A549 (cell line): ENCODE data around the gene RAB3C. TPM values are rescaled to one million over a fixed set of nuclear protein-coding genes. Genes with fewer than 3 reads are reported as not detected.

ENCODE experiments used
- ATAC-seq, 2 experiments: fragments of 200-7000 bp in 1 of 2; fragments of >200 bp in 1 of 2; cut with Nextera tagmentation in 1 of 2; cut with Tn5 transposase in 1 of 2; 3 replicates each; pipeline versions ENCODE4 v1.8.0 to v1.9.1; 2018 to 2020; ENCODE audit warnings: mild to moderate bottlenecking in 1 of 2, moderate library complexity in 1 of 2
- CTCF ChIA-PET: fragments of 300-600 bp; sonication (Branson Sonifier 250); formaldehyde crosslinking; extraction: SDS; loops from one replicate; lab custom pipeline; 2021; ENCODE audit warnings: antibody characterized with exemption, inconsistent platforms; lab: Yijun Ruan, JAX
- POLR2A ChIA-PET: fragments of 350-600 bp; formaldehyde crosslinking; extraction: SDS; loops from one replicate; lab custom pipeline; 2021; ENCODE audit warnings: antibody characterized with exemption, inconsistent platforms; lab: Yijun Ruan, JAX
- DNase-seq, 2 experiments: peaks; one replicate each; pipeline versions ENCODE4 v3.0.0 to v3.0.0-alpha.2; 2011 to 2016; ENCODE audit warnings: low read depth in 1 of 2, low spot score in 1 of 2
- FAIRE-seq: peaks from 2 replicates; lab custom pipeline; 2011; peaks lifted over from hg19 to GRCh38; lab: Jason Lieb, UNC
- H3K27ac ChIP-seq, 2 experiments: fragments of >200 bp; sonication (Bioruptor Twin); formaldehyde crosslinking; 3 replicates each; pipeline ENCODE4 v1.5.1; 2016 to 2017
- H3K4me1 ChIP-seq: fragments of >200 bp; sonication (Bioruptor Twin); formaldehyde crosslinking; 3 replicates; pipeline ENCODE4 v1.6.1; 2016
- H3K4me2 ChIP-seq: fragments of >200 bp; sonication (Bioruptor Twin); formaldehyde crosslinking; 3 replicates; pipeline ENCODE4 v1.6.1; 2016
- H3K4me3 ChIP-seq: fragments of >200 bp; sonication (Bioruptor Twin); formaldehyde crosslinking; 3 replicates; pipeline ENCODE4 v1.5.1; 2016
- H3K9me3 ChIP-seq: fragments of >200 bp; sonication (Bioruptor Twin); formaldehyde crosslinking; 3 replicates; pipeline ENCODE4 v1.6.1; 2016
- CEBPB ChIP-seq, 2 experiments: fragments of >200 bp in 1 of 2; sonication (Bioruptor Twin) in 1 of 2; formaldehyde crosslinking in 1 of 2; IDR thresholded peaks; 2 replicates each; pipeline ENCODE4 v1.6.1; 2012 to 2016
- EP300 ChIP-seq, 2 experiments: fragments of >200 bp; sonication (Bioruptor Twin); formaldehyde crosslinking; IDR thresholded peaks; 2 replicates in 1 of 2; 3 replicates in 1 of 2; pipeline ENCODE4 v1.6.1; 2016 to 2017
- ESRRA ChIP-seq: fragments of 150-350 bp; IDR thresholded peaks from 2 replicates; pipeline ENCODE4 v1.6.1; 2014; ENCODE audit warnings: mild to moderate bottlenecking, low read length, borderline replicate concordance
- FOSB ChIP-seq: fragments of 250-450 bp; sonication (Bioruptor Pico); IDR thresholded peaks from 2 replicates; pipeline ENCODE4 v1.5.0; 2020; ENCODE audit warnings: mild to moderate bottlenecking, moderate library complexity
- FOSL2 ChIP-seq, 2 experiments: fragments of 450-650 bp in 1 of 2; fragments of >200 bp in 1 of 2; sonication (Bioruptor Twin) in 1 of 2; formaldehyde crosslinking; IDR thresholded peaks; 2 replicates each; pipeline versions ENCODE4 v1.5.0 to v1.6.1; 2016 to 2020; ENCODE audit warnings: mild to moderate bottlenecking in 1 of 2, moderate library complexity in 1 of 2
- FOXS1 ChIP-seq: fragments of 250-450 bp; sonication (Bioruptor Pico); IDR thresholded peaks from 2 replicates; pipeline ENCODE4 v1.5.0; 2020; ENCODE audit warnings: mild to moderate bottlenecking, moderate library complexity
- HDAC2 ChIP-seq: fragments of 200-600 bp; sonication (generic); IDR thresholded peaks from 2 replicates; pipeline ENCODE4 v1.6.1; 2016
- HEYL ChIP-seq: fragments of 250-450 bp; sonication (Bioruptor Pico); IDR thresholded peaks from 2 replicates; pipeline ENCODE4 v1.8.0; 2021; ENCODE audit warnings: mild to moderate bottlenecking, moderate library complexity
- HOXA7 ChIP-seq: fragments of 250-450 bp; sonication (Bioruptor Pico); IDR thresholded peaks from 2 replicates; pipeline ENCODE4 v1.5.0; 2020; ENCODE audit warnings: mild to moderate bottlenecking, moderate library complexity
- JUN ChIP-seq, 2 experiments: fragments of >200 bp; sonication (Bioruptor Twin); formaldehyde crosslinking; IDR thresholded peaks; 2 replicates in 1 of 2; 3 replicates in 1 of 2; pipeline ENCODE4 v1.6.1; 2016 to 2017
- JUNB ChIP-seq: fragments of >200 bp; sonication (Bioruptor Twin); formaldehyde crosslinking; IDR thresholded peaks from 2 replicates; pipeline ENCODE4 v1.6.1; 2016
- KDM1A ChIP-seq: fragments of 200-600 bp; sonication (generic); IDR thresholded peaks from 2 replicates; pipeline ENCODE4 v1.6.1; 2016; ENCODE audit warnings: low read depth, mild to moderate bottlenecking
- KDM5A ChIP-seq: fragments of 200-600 bp; sonication (generic); IDR thresholded peaks from 2 replicates; pipeline ENCODE4 v1.6.1; 2016; ENCODE audit warnings: antibody characterized with exemption, mild to moderate bottlenecking
- MAZ ChIP-seq: fragments of 150-350 bp; IDR thresholded peaks from 2 replicates; pipeline ENCODE4 v1.6.1; 2014; ENCODE audit warnings: antibody characterized with exemption, low read depth, low read length, borderline replicate concordance
- NFE2L2 ChIP-seq: fragments of 150-350 bp; conservative IDR thresholded peaks from 2 replicates; pipeline ENCODE4 v1.6.1; 2014; ENCODE audit warnings: low read length
- NR3C1 ChIP-seq: fragments of >200 bp; sonication (Bioruptor Twin); formaldehyde crosslinking; IDR thresholded peaks from 3 replicates; pipeline ENCODE4 v1.6.1; 2017
- PHF8 ChIP-seq: fragments of 200-600 bp; sonication (generic); IDR thresholded peaks from 2 replicates; pipeline ENCODE4 v1.6.1; 2016; ENCODE audit warnings: low read depth, mild to moderate bottlenecking, antibody characterized with exemption, moderate library complexity, borderline replicate concordance
- POLR2A ChIP-seq: IDR thresholded peaks from 2 replicates; pipeline ENCODE4 v1.6.1; 2012; ENCODE audit warnings: mild to moderate bottlenecking, low read length
- RFX5 ChIP-seq: fragments of 450-650 bp; IDR thresholded peaks from 2 replicates; pipeline ENCODE4 v1.7.1; 2014; ENCODE audit warnings: antibody characterized with exemption, mild to moderate bottlenecking, moderate library complexity
- TFCP2L1 ChIP-seq: fragments of 250-450 bp; sonication (Bioruptor Pico); IDR thresholded peaks from 2 replicates; pipeline ENCODE4 v1.5.0; 2021; ENCODE audit warnings: mild to moderate bottlenecking
- ZFP36 ChIP-seq: fragments of 450-650 bp; IDR thresholded peaks from 2 replicates; pipeline ENCODE4 v1.6.1; 2014; ENCODE audit warnings: borderline replicate concordance; ENCODE audit not compliant: partially characterized antibody
- ZNF302 ChIP-seq: fragments of 250-450 bp; sonication (Bioruptor Pico); IDR thresholded peaks from 2 replicates; pipeline ENCODE4 v1.9.0; 2021; ENCODE audit warnings: inconsistent platforms, mild to moderate bottlenecking, moderate library complexity
- ZSCAN20 ChIP-seq: fragments of 250-450 bp; sonication (Bioruptor Pico); IDR thresholded peaks from 2 replicates; pipeline ENCODE4 v1.8.0; 2022; ENCODE audit warnings: mild to moderate bottlenecking, moderate library complexity
- WGBS: methylation state at CpG from one replicate; pipeline ENCODE4 v1.1.6; 2017; ENCODE audit errors: missing lambda C conversion rate; 5-methylcytosine and 5-hydroxymethylcytosine counted together
- polyA plus RNA-seq, 4 experiments: library from polyadenylated mRNA; depleted of rRNA in 3 of 4; stranded (reverse); fragments of >200 nt; fragmentation: RNase III in 1 of 4; extraction: RNeasy Plus Mini Kit Qiagen cat#74134 plus additional on column Dnase treatment in 1 of 4; gene quantifications; 2 replicates in 3 of 4; 3 replicates in 1 of 4; pipeline ENCODE4 v1.2.3, GENCODE V29; 2011 to 2017
- TF ChIP-seq, protein P1 (sequence below): fragments of >200 bp; sonication (Bioruptor Twin); formaldehyde crosslinking; IDR thresholded peaks from 3 replicates; pipeline ENCODE4 v1.6.1; 2016
- TF ChIP-seq, protein P2 (sequence below): fragments of 200-600 bp; sonication (generic); IDR thresholded peaks from 2 replicates; pipeline ENCODE4 v1.6.1; 2016; ENCODE audit warnings: antibody characterized with exemption, mild to moderate bottlenecking, moderate library complexity
- TF ChIP-seq, protein P3 (sequence below): IDR thresholded peaks from 2 replicates; pipeline ENCODE4 v1.6.1; 2012

Gene RAB3C
- polyA plus RNA-seq, 2 of the 4 experiments (the other 2 are of a cell fraction), result not detected

DNA sequence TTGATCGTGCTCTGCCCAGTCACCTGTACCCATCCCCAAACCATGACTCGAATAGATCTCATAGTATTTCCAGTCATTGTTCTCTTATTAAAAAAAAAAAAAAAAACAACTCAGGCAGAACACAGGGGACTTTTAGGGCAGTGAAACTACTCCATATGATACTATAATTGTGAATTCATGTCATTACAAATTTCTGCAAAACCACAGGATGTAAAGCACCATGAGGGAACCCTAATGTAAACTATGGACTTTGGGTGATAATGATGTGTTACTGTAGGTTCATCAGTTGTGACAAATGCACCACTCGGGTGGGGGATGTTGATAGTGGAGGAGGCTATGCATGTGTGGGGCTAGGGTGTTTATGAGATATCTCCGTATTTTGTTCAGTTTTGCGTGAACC lies 133.8 kb downstream of the RAB3C start:
- FAIRE-seq, result no peak

DNA sequence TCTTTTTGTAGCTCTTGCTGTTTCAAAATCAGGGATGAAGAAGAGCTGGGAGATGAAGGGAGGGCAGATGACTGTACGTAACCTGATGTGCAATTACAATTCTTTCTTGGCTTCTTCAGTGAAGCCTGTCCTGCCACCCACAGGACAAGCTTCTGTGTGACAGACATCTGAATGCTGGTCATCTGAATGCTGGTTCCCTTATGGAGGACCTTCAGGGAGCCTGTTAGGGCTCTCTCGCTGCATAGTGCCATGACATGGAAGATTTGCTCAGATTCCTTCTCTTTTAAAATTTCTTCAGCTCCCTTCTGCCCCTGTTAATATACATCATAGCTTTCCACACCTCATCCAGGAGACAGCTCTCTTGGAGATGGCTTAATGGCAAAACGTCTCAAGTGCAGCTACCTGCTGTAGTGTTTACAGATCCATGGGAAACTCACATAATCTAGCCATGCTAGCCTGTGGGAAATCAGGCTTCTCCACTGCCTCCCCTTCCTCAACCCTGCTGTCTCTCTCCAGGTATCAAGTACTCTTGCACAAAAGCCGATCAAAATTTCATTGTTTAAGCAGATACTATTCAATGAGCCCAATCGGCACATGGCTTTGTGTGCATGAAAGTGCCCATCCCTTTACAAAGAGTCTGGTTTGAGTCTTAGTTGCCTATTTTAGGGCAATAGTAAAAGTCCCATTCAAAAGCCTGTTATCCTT lies 134.6 kb downstream of the RAB3C start:
- FAIRE-seq (no peak), DNase-seq (peak in 1 of 2 experiments; percentile 4), ATAC-seq (0 out of 6 replicates have a peak, but pooled peaks of 1 of the 2 experiments have one; percentile 19)
- no peak for TF ChIP-seq HDAC2
- TF ChIP-seq KDM5A, result no peak
- TF ChIP-seq CEBPB (IDR thresholded peaks at IDR 0.05), result no peak
- no peak for TF ChIP-seq NFE2L2
- TF ChIP-seq, protein P1, sequence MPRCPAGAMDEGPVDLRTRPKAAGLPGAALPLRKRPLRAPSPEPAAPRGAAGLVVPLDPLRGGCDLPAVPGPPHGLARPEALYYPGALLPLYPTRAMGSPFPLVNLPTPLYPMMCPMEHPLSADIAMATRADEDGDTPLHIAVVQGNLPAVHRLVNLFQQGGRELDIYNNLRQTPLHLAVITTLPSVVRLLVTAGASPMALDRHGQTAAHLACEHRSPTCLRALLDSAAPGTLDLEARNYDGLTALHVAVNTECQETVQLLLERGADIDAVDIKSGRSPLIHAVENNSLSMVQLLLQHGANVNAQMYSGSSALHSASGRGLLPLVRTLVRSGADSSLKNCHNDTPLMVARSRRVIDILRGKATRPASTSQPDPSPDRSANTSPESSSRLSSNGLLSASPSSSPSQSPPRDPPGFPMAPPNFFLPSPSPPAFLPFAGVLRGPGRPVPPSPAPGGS, result no peak
- no peak for TF ChIP-seq ZNF302 (CRISPR knock-in tag)
- WGBS, result 37% methylated on average over 5 of the region's 5 CpGs
- Histone ChIP-seq H3K4me1 (no peaks in the 10 kb centered on the region), H3K4me2 (no peak overlapping the region), H3K9me3 (peaks cover 20% of the 10 kb centered on the region), H3K4me3 (no peak overlapping the region), H3K27ac (no peak overlapping the region)
- CTCF ChIA-PET, result interaction anchor here (1.1 kb wide), 1 partner anchor 14 kb away, joined by 3 read pairs; no protein-coding TSS in a partner anchor
- POLR2A ChIA-PET, result no interaction called here

More for the DNA sequence above, 133.8 kb downstream of the RAB3C start:
- Histone ChIP-seq H3K4me3 (no peak overlapping the region), H3K4me1 (no peaks in the 10 kb centered on the region), H3K27ac (no peak overlapping the region), H3K9me3 (peaks cover 20% of the 10 kb centered on the region), H3K4me2 (no peak overlapping the region)
- ATAC-seq (no peak), DNase-seq (no peak)
- WGBS, result 52% methylated on average over 5 of the region's 5 CpGs
- no peak for TF ChIP-seq ESRRA
- TF ChIP-seq FOXS1 (CRISPR knock-in tag), result no peak
- TF ChIP-seq TFCP2L1 (CRISPR knock-in tag), result no peak
- no peak for TF ChIP-seq JUNB
- no peak for TF ChIP-seq ZSCAN20 (CRISPR knock-in tag)
- TF ChIP-seq, protein P2, sequence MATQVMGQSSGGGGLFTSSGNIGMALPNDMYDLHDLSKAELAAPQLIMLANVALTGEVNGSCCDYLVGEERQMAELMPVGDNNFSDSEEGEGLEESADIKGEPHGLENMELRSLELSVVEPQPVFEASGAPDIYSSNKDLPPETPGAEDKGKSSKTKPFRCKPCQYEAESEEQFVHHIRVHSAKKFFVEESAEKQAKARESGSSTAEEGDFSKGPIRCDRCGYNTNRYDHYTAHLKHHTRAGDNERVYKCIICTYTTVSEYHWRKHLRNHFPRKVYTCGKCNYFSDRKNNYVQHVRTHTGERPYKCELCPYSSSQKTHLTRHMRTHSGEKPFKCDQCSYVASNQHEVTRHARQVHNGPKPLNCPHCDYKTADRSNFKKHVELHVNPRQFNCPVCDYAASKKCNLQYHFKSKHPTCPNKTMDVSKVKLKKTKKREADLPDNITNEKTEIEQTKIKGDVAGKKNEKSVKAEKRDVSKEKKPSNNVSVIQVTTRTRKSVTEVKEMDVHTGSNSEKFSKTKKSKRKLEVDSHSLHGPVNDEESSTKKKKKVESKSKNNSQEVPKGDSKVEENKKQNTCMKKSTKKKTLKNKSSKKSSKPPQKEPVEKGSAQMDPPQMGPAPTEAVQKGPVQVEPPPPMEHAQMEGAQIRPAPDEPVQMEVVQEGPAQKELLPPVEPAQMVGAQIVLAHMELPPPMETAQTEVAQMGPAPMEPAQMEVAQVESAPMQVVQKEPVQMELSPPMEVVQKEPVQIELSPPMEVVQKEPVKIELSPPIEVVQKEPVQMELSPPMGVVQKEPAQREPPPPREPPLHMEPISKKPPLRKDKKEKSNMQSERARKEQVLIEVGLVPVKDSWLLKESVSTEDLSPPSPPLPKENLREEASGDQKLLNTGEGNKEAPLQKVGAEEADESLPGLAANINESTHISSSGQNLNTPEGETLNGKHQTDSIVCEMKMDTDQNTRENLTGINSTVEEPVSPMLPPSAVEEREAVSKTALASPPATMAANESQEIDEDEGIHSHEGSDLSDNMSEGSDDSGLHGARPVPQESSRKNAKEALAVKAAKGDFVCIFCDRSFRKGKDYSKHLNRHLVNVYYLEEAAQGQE, result no peak
- no peak for TF ChIP-seq JUN (IDR thresholded peaks at IDR 0.05)
- no peak for TF ChIP-seq PHF8
- TF ChIP-seq FOSL2 (IDR thresholded peaks at IDR 0.05), result no peak
- TF ChIP-seq FOSL2 (CRISPR knock-in tag; IDR thresholded peaks at IDR 0.05), result no peak
- no peak for TF ChIP-seq FOSB (CRISPR knock-in tag)
- ChIA-PET CTCF (no interaction called here), POLR2A (no interaction called here)

DNA sequence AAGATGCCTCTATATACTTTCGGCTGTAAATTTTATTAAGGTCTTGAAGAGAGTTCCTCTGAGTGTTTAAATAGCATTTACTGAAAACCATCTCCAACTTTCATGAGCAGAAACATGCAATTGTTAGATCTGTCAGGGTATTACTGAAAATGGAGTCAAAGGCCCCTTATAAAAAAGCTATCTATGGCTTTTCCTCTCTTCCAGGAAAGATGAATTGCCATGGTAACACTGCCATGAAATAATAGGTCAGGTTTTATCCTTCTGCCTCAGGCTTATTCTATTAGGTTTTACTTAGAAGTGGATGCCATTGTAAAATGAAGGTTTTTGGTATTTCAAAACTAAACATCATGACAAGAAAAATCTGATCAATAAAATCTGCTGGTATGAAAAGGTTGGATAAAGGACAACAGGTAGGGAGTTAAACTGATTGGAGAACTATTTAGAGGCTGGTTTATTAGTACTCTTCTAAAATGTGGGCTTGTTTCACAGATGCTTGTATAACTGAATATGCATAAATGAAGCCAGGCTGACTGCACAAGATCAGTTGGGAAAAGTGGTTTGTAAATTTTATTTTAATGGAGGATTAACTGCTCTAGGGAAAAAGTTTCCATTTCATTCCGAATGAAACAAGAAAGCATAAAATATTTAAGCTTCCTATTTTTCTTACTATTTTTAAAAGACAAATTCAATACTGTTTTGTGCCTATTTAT lies 135.5 kb downstream of the RAB3C start:
- POLR2A ChIA-PET, result no interaction called here
- H3K4me3 ChIP-seq, result no peak overlapping the region
- no peak overlapping the region for H3K27ac ChIP-seq
- CTCF ChIA-PET, result no interaction called here
- DNase-seq, result no peak
- no peak for ATAC-seq
- H3K9me3 ChIP-seq, result peaks cover 18% of the 10 kb centered on the region
- no peak for FAIRE-seq
- H3K4me1 ChIP-seq, result no peaks in the 10 kb centered on the region
- 11% methylated on average over 2 of the region's 2 CpGs for WGBS
- no peak overlapping the region for H3K4me2 ChIP-seq
- TF ChIP-seq, protein P3, sequence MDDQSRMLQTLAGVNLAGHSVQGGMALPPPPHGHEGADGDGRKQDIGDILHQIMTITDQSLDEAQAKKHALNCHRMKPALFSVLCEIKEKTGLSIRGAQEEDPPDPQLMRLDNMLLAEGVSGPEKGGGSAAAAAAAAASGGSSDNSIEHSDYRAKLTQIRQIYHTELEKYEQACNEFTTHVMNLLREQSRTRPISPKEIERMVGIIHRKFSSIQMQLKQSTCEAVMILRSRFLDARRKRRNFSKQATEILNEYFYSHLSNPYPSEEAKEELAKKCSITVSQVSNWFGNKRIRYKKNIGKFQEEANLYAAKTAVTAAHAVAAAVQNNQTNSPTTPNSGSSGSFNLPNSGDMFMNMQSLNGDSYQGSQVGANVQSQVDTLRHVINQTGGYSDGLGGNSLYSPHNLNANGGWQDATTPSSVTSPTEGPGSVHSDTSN, result no peak
- TF ChIP-seq JUNB, result no peak
- TF ChIP-seq, protein P1, result no peak
- no peak for TF ChIP-seq NR3C1
- no peak for TF ChIP-seq RFX5
- no peak for TF ChIP-seq HOXA7
- no peak for TF ChIP-seq POLR2A
- no peak for TF ChIP-seq NFE2L2
- no peak for TF ChIP-seq JUN (IDR thresholded peaks at IDR 0.05)
- TF ChIP-seq MAZ, result no peak
- TF ChIP-seq EP300 (IDR thresholded peaks at IDR 0.05), result no peak
- no peak for TF ChIP-seq HEYL (CRISPR knock-in tag)
- TF ChIP-seq FOXS1 (CRISPR knock-in tag), result no peak
- no peak for TF ChIP-seq ZFP36
- no peak for TF ChIP-seq KDM1A
- TF ChIP-seq KDM5A, result no peak
